Sigmoid colon (tissue), 7 donors: Measurements from ENCODE around the gene FKRP. TPM values are rescaled to one million over a fixed set of nuclear protein-coding genes. Genes with fewer than 3 reads are reported as not detected.

Source experiments
- DNase-seq: peaks from one replicate; pipeline ENCODE4 v3.0.0-alpha.2; 2019
- H3K27ac ChIP-seq, 4 donors: fragments of 200-600 bp; sonication (generic); one replicate each; pipeline ENCODE4 v1.5.1; 2016 to 2019; ENCODE audit warnings: mild to moderate bottlenecking in 1 of 4
- H3K27me3 ChIP-seq, 3 donors: fragments of 200-600 bp; sonication (generic); one replicate each; pipeline ENCODE4 v1.5.1; 2019; ENCODE audit warnings: mild to moderate bottlenecking in 1 of 3
- H3K36me3 ChIP-seq, 4 donors: fragments of 200-600 bp; sonication (generic); one replicate each; pipeline ENCODE4 v1.5.1; 2016 to 2019
- H3K4me1 ChIP-seq, 4 donors: fragments of 200-600 bp; sonication (generic); one replicate each; pipeline ENCODE4 v1.5.1; 2017 to 2019
- H3K4me3 ChIP-seq, 4 donors: fragments of 200-600 bp; sonication (generic); one replicate each; pipeline ENCODE4 v1.5.1; 2017 to 2019; ENCODE audit warnings: mild to moderate bottlenecking in 2 of 4, moderate library complexity in 1 of 4
- H3K9me3 ChIP-seq, 4 donors: fragments of 200-600 bp in 3 of 4; sonication (generic) in 3 of 4; one replicate each; pipeline versions ENCODE4 v1.5.1 to v1.6.1; 2013 to 2019
- CTCF ChIP-seq, 4 experiments: fragments of 450-650 bp in 3 of 4; fragments of 200-600 bp in 1 of 4; IDR thresholded peaks; one replicate each; pipeline ENCODE4 v1.5.1; 2016 to 2019; ENCODE audit warnings: antibody characterized with exemption in 4 of 4, mild to moderate bottlenecking in 3 of 4, moderate library complexity in 2 of 4
- EP300 ChIP-seq, 4 donors: sonication (generic); formaldehyde crosslinking; IDR thresholded peaks; one replicate each; pipeline ENCODE4 v1.6.1; 2017; ENCODE audit warnings: antibody characterized with exemption in 4 of 4
- POLR2A ChIP-seq, 2 donors: fragments of 450-650 bp; IDR thresholded peaks; one replicate each; pipeline ENCODE4 v1.6.1; 2016; ENCODE audit warnings: antibody characterized with exemption in 2 of 2, mild to moderate bottlenecking in 2 of 2, moderate library complexity in 2 of 2
- POLR2AphosphoS5 ChIP-seq, 4 donors: sonication (generic); formaldehyde crosslinking; IDR thresholded peaks; one replicate each; pipeline ENCODE4 v1.6.1; 2017; ENCODE audit warnings: antibody characterized with exemption in 4 of 4
- WGBS, 2 donors: extraction: QIAGEN DNeasy Blood & Tissue Kit; methylation state at CpG; one replicate each; pipeline ENCODE4 v1.1.7; 2013; 5-methylcytosine and 5-hydroxymethylcytosine counted together
- intact Hi-C: fragments of 100-400 bp; cut with DNase I; formaldehyde crosslinking; loops from one replicate; pipeline ENCODE4 v1.15.1; 2023
- polyA plus RNA-seq, 3 donors: library from polyadenylated mRNA; stranded (reverse); fragments of 200-250 nt; gene quantifications; one replicate each; pipeline ENCODE4 v1.2.3, GENCODE V29; 2013
- total RNA-seq, 4 donors: library from RNA; depleted of rRNA; stranded (reverse); fragments of >200 nt; gene quantifications; one replicate each; pipeline ENCODE4 v1.1.0, GENCODE V29; 2016
- donor health status: healthy with polysubstance abuse.
- donor health status: Bipolar disorder and iron deficiency.
- donor health status: healthy.

The FKRP gene
- total and polyA plus RNA-seq, 7 donors: 1.4 to 31.0 (median 15.0) TPM

GRCh38 chr19:46755077-46755852 is 9.4 kb downstream of the FKRP start:
- Histone ChIP-seq H3K27me3 (no peaks in the 10 kb centered on the region), H3K4me1 (peaks cover 0 to 18% (median 14%) of the 10 kb centered on the region in 4 donors), H3K27ac (peak overlapping the region in 3 of 4 donors; percentile 19 to 54 (median 52)), H3K36me3 (peaks cover 0 to 44% (median 4%) of the 10 kb centered on the region in 4 donors), H3K4me3 (no peak overlapping the region), H3K9me3 (no peaks in the 10 kb centered on the region)
- peak; percentile 69 for DNase-seq
- intact Hi-C loops: loop anchor here (5.0 kb wide), 1 partner anchor 237 kb away; no protein-coding TSS in a partner anchor
- TF ChIP-seq CTCF (IDR thresholded peaks at IDR 0.05): no peak
- no peak for TF ChIP-seq POLR2A (IDR thresholded peaks at IDR 0.05)
- TF ChIP-seq POLR2AphosphoS5 (IDR thresholded peaks at IDR 0.05): no peak
- TF ChIP-seq EP300 (IDR thresholded peaks at IDR 0.05): no peak
- 86 to 89% methylated on average over 39 of the region's 39 CpGs for WGBS, 2 donors

GRCh38 chr19:46755853-46756543 is 10.1 kb downstream of the FKRP start:
- no peak for TF ChIP-seq CTCF (IDR thresholded peaks at IDR 0.05)
- TF ChIP-seq POLR2A (IDR thresholded peaks at IDR 0.05): no peak
- TF ChIP-seq EP300 (IDR thresholded peaks at IDR 0.05): no peak
- TF ChIP-seq POLR2AphosphoS5 (IDR thresholded peaks at IDR 0.05): no peak
- intact Hi-C loops: loop anchor here (5.0 kb wide), 1 partner anchor 236 kb away; no protein-coding TSS in a partner anchor
- 96% methylated on average over 86 of the region's 86 CpGs for WGBS, 2 donors
- H3K27ac ChIP-seq: peak overlapping the region in 3 of 4 donors; percentile 19 to 54 (median 52)
- peaks cover 0 to 24% (median 20%) of the 10 kb centered on the region in 4 donors for H3K4me1 ChIP-seq
- peaks cover 0 to 37% (median 2%) of the 10 kb centered on the region in 4 donors for H3K36me3 ChIP-seq
- peak; percentile 60 for DNase-seq
- no peak overlapping the region for H3K4me3 ChIP-seq
- H3K9me3 ChIP-seq: no peaks in the 10 kb centered on the region
- H3K27me3 ChIP-seq: no peaks in the 10 kb centered on the region

- Histone ChIP-seq H3K27ac (no peak overlapping the region), H3K36me3 (peaks cover 0 to 34% (median 2%) of the 10 kb centered on the region in 4 donors), H3K27me3 (no peaks in the 10 kb centered on the region), H3K4me3 (no peak overlapping the region), H3K9me3 (no peaks in the 10 kb centered on the region), H3K4me1 (peaks cover 0 to 24% (median 20%) of the 10 kb centered on the region in 4 donors)
- intact Hi-C loops: loop anchor here (5.0 kb wide), 1 partner anchor 236 kb away; no protein-coding TSS in a partner anchor
- DNase-seq: peak; percentile 66
- 84 to 90% methylated on average over 30 of the region's 30 CpGs for WGBS, 2 donors
- no peak for TF ChIP-seq CTCF (IDR thresholded peaks at IDR 0.05)
- no peak for TF ChIP-seq EP300 (IDR thresholded peaks at IDR 0.05)
- no peak for TF ChIP-seq POLR2AphosphoS5 (IDR thresholded peaks at IDR 0.05)
- no peak for TF ChIP-seq POLR2A (IDR thresholded peaks at IDR 0.05)
These were observed 10.7 kb downstream of the FKRP start for GRCh38 chr19:46756544-46756888.

- peaks cover 0 to 24% (median 20%) of the 10 kb centered on the region in 4 donors for H3K4me1 ChIP-seq
- H3K27me3 ChIP-seq: no peaks in the 10 kb centered on the region
- peaks cover 0 to 21% (median 2%) of the 10 kb centered on the region in 4 donors for H3K36me3 ChIP-seq
- no peak overlapping the region for H3K4me3 ChIP-seq
- intact Hi-C loops: loop anchor here (5.0 kb wide), 1 partner anchor 233 kb away; no protein-coding TSS in a partner anchor
- no peaks in the 10 kb centered on the region for H3K9me3 ChIP-seq
- no peak for TF ChIP-seq CTCF (IDR thresholded peaks at IDR 0.05)
- TF ChIP-seq EP300 (IDR thresholded peaks at IDR 0.05): no peak
- no peak for TF ChIP-seq POLR2A (IDR thresholded peaks at IDR 0.05)
- no peak for TF ChIP-seq POLR2AphosphoS5 (IDR thresholded peaks at IDR 0.05)
- DNase-seq: no peak
- H3K27ac ChIP-seq: peak overlapping the region; percentile 20 to 78 (median 68)
- WGBS, 2 donors: 82 to 87% methylated on average over 6 of the region's 6 CpGs
These were observed 13.3 kb downstream of the FKRP start for GRCh38 chr19:46759206-46759605.
